GM21825 (cell line): Measurements from ENCODE around the gene EPS8L2.

Experiments used
- ATAC-seq: cut with Tn5 transposase; IDR thresholded peaks from one replicate; pipeline ENCODE4 v1.9.1; 2021; ENCODE audit warnings: mild to moderate bottlenecking, moderate library complexity; ENCODE audit not compliant: unreplicated experiment

The EPS8L2 gene

GRCh38 chr11:705646-706438 is at the start of gene EPS8L2:
Gene EPS8L2, plus strand, starts transcription at chr11:706231. Its CDS starts 3,177 bp downstream, at chr11:709408.
- ATAC-seq, result no peak

- no peak for ATAC-seq
These were observed 49.6 kb upstream of the EPS8L2 start for GRCh38 chr11:656426-656825.

GRCh38 chr11:656866-657265 is 49.2 kb upstream of the EPS8L2 start:
- no peak for ATAC-seq

GRCh38 chr11:657691-658126 is 48.3 kb upstream of the EPS8L2 start:
- ATAC-seq, result no peak

GRCh38 chr11:659532-660085 is 46.4 kb upstream of the EPS8L2 start:
- ATAC-seq, result no peak

GRCh38 chr11:660281-660680 is 45.8 kb upstream of the EPS8L2 start:
- no peak for ATAC-seq

GRCh38 chr11:660681-661444 is 45.2 kb upstream of the EPS8L2 start:
- no peak for ATAC-seq

GRCh38 chr11:662689-663274 is 43.2 kb upstream of the EPS8L2 start:
- ATAC-seq, result no peak

- no peak for ATAC-seq
These were observed 40.8 kb upstream of the EPS8L2 start for GRCh38 chr11:665062-665703.

GRCh38 chr11:665704-666281 is 40.2 kb upstream of the EPS8L2 start:
- no peak for ATAC-seq

- no peak for ATAC-seq
These were observed 32.2 kb upstream of the EPS8L2 start for GRCh38 chr11:673866-674265.

- no peak for ATAC-seq
These were observed 31.6 kb upstream of the EPS8L2 start for GRCh38 chr11:674406-674805.

- no peak for ATAC-seq
These were observed 27.7 kb upstream of the EPS8L2 start for GRCh38 chr11:678297-678696.

GRCh38 chr11:679271-680207 is 26.5 kb upstream of the EPS8L2 start:
- no peak for ATAC-seq

GRCh38 chr11:680476-680875 is 25.6 kb upstream of the EPS8L2 start:
- ATAC-seq, result no peak

- ATAC-seq, result no peak
These were observed 25.1 kb upstream of the EPS8L2 start for GRCh38 chr11:680970-681369.

- no peak for ATAC-seq
These were observed 19.4 kb upstream of the EPS8L2 start for GRCh38 chr11:686451-687243.

GRCh38 chr11:687751-688150 is 18.3 kb upstream of the EPS8L2 start:
- no peak for ATAC-seq

GRCh38 chr11:688681-689080 is 17.4 kb upstream of the EPS8L2 start:
- no peak for ATAC-seq
